DOHH2 (cell line): ENCODE data around the gene CREB1.

Source experiments
- CTCF ChIP-seq: fragments of 200-600 bp; sonication (generic); IDR thresholded peaks from one replicate; pipeline ENCODE4 v1.5.1; 2014; ENCODE audit warnings: antibody characterized with exemption, mild to moderate bottlenecking, low read depth, low read length; ENCODE audit not compliant: poor library complexity, severe bottlenecking
- EZH2phosphoT487 ChIP-seq: fragments of 200-600 bp; sonication (generic); IDR thresholded peaks from 2 replicates; pipeline ENCODE4 v1.6.1; 2017; ENCODE audit warnings: borderline replicate concordance, mild to moderate bottlenecking, antibody characterized with exemption, low read length, moderate library complexity, mixed read lengths

GRCh38 chr2:207589143-207589542, 59.4 kb downstream of the CREB1 start:
- TF ChIP-seq CTCF (no peak), EZH2phosphoT487 (no peak)
